ENCODE results near the gene LAIR1.

DNA sequence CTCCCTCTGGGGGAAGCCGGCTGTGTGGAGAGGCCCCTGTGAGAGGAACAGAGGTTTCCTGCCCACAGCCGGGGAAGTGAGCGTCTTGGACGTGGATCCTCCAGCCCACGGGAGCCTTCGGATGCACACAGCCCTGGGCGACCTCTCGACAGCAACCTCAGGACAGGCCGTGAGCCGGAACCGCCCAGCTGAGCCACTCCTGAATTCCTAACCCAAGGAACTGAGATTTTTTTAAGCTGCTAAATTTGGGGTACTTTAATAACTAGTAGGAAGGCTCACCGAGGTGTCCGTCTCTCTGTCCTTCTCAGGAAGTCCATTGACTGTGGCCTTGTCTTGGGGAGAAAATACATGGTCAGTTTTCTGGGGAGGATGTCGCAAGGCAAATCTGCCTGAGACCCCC is 9.1 kb downstream of the LAIR1 start:
- TF ChIP-seq, protein P1, sequence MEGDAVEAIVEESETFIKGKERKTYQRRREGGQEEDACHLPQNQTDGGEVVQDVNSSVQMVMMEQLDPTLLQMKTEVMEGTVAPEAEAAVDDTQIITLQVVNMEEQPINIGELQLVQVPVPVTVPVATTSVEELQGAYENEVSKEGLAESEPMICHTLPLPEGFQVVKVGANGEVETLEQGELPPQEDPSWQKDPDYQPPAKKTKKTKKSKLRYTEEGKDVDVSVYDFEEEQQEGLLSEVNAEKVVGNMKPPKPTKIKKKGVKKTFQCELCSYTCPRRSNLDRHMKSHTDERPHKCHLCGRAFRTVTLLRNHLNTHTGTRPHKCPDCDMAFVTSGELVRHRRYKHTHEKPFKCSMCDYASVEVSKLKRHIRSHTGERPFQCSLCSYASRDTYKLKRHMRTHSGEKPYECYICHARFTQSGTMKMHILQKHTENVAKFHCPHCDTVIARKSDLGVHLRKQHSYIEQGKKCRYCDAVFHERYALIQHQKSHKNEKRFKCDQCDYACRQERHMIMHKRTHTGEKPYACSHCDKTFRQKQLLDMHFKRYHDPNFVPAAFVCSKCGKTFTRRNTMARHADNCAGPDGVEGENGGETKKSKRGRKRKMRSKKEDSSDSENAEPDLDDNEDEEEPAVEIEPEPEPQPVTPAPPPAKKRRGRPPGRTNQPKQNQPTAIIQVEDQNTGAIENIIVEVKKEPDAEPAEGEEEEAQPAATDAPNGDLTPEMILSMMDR (IDR thresholded peaks at IDR 0.05 in 4 of 5, conservative IDR thresholded peaks at IDR 0.05 in 1 of 5) = no peak
- no peak for TF ChIP-seq POLR2A (IDR thresholded peaks at IDR 0.05)
